ENCODE results near the gene UBXN1. TPM values are rescaled to one million over a fixed set of nuclear protein-coding genes. Genes with fewer than 3 reads are reported as not detected.

Gene UBXN1
- total RNA-seq, 1 experiment from 2014 or later, result 135 TPM

DNA sequence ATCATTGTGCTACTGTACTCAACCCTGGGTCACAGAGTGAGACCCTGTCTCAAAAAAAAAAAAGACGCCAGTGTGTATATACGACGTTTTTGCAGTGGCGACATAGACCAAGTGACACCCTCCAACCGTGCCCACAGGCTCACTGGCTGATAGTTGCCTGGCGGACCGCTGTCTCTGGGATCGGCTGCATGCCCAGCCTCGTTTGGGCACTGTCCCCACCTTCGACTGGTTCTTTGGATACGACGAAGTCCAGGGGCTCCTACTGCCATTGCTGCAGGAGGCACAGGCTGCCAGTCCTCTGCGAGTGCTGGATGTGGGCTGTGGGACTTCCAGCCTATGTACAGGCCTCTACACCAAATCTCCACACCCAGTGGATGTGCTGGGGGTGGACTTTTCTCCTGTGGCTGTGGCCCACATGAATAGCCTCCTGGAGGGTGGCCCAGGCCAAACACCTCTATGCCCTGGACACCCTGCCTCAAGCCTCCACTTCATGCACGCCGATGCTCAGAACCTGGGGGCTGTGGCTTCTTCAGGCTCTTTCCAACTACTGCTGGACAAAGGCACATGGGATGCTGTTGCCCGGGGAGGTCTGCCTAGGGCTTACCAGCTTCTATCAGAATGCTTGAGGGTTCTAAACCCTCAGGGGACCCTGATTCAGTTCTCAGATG lies 12.5 kb downstream of the UBXN1 start (continued):
- 0 out of 2 replicates have a peak, but pooled peaks have one; percentile 55 for TF ChIP-seq ZNF532 (CRISPR knock-in tag; IDR thresholded peaks at IDR 0.05; ENCODE audit: borderline replicate concordance)
- peak; percentile 56; the same call in 1 of the 2 replicates for TF ChIP-seq ZNF425 (CRISPR knock-in tag; conservative IDR thresholded peaks at IDR 0.05)
- TF ChIP-seq E2F1 (CRISPR knock-in tag; IDR thresholded peaks at IDR 0.05), result no peak
- TF ChIP-seq, protein P1, sequence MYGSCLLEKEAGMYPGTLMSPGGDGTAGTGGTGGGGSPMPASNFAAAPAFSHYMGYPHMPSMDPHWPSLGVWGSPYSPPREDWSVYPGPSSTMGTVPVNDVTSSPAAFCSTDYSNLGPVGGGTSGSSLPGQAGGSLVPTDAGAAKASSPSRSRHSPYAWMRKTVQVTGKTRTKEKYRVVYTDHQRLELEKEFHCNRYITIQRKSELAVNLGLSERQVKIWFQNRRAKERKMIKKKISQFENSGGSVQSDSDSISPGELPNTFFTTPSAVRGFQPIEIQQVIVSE (CRISPR knock-in tag; IDR thresholded peaks at IDR 0.05; ENCODE audit: borderline replicate concordance), result no peak
- no peak for TF ChIP-seq ZNF263 (CRISPR knock-in tag; IDR thresholded peaks at IDR 0.05; ENCODE audit: low read depth)
- TF ChIP-seq, protein P2, sequence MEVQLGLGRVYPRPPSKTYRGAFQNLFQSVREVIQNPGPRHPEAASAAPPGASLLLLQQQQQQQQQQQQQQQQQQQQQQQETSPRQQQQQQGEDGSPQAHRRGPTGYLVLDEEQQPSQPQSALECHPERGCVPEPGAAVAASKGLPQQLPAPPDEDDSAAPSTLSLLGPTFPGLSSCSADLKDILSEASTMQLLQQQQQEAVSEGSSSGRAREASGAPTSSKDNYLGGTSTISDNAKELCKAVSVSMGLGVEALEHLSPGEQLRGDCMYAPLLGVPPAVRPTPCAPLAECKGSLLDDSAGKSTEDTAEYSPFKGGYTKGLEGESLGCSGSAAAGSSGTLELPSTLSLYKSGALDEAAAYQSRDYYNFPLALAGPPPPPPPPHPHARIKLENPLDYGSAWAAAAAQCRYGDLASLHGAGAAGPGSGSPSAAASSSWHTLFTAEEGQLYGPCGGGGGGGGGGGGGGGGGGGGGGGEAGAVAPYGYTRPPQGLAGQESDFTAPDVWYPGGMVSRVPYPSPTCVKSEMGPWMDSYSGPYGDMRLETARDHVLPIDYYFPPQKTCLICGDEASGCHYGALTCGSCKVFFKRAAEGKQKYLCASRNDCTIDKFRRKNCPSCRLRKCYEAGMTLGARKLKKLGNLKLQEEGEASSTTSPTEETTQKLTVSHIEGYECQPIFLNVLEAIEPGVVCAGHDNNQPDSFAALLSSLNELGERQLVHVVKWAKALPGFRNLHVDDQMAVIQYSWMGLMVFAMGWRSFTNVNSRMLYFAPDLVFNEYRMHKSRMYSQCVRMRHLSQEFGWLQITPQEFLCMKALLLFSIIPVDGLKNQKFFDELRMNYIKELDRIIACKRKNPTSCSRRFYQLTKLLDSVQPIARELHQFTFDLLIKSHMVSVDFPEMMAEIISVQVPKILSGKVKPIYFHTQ (CRISPR knock-in tag; IDR thresholded peaks at IDR 0.05), result no peak; the same call in none of the 2 replicates
- no peak for TF ChIP-seq CREM (CRISPR knock-in tag; IDR thresholded peaks at IDR 0.05)
- TF ChIP-seq E2F5 (CRISPR knock-in tag; IDR thresholded peaks at IDR 0.05), result no peak
- 0 out of 2 replicates have a peak, but pooled peaks have one; percentile 45 for TF ChIP-seq FOXJ3 (CRISPR knock-in tag; IDR thresholded peaks at IDR 0.05; ENCODE audit: borderline replicate concordance)
- TF ChIP-seq TP53 (CRISPR knock-in tag; IDR thresholded peaks at IDR 0.05), result no peak
- TF ChIP-seq, protein P3, sequence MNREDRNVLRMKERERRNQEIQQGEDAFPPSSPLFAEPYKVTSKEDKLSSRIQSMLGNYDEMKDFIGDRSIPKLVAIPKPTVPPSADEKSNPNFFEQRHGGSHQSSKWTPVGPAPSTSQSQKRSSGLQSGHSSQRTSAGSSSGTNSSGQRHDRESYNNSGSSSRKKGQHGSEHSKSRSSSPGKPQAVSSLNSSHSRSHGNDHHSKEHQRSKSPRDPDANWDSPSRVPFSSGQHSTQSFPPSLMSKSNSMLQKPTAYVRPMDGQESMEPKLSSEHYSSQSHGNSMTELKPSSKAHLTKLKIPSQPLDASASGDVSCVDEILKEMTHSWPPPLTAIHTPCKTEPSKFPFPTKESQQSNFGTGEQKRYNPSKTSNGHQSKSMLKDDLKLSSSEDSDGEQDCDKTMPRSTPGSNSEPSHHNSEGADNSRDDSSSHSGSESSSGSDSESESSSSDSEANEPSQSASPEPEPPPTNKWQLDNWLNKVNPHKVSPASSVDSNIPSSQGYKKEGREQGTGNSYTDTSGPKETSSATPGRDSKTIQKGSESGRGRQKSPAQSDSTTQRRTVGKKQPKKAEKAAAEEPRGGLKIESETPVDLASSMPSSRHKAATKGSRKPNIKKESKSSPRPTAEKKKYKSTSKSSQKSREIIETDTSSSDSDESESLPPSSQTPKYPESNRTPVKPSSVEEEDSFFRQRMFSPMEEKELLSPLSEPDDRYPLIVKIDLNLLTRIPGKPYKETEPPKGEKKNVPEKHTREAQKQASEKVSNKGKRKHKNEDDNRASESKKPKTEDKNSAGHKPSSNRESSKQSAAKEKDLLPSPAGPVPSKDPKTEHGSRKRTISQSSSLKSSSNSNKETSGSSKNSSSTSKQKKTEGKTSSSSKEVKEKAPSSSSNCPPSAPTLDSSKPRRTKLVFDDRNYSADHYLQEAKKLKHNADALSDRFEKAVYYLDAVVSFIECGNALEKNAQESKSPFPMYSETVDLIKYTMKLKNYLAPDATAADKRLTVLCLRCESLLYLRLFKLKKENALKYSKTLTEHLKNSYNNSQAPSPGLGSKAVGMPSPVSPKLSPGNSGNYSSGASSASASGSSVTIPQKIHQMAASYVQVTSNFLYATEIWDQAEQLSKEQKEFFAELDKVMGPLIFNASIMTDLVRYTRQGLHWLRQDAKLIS (CRISPR knock-in tag; IDR thresholded peaks at IDR 0.05; ENCODE audit: borderline replicate concordance), result no peak
- no peak for TF ChIP-seq TEAD1 (CRISPR knock-in tag; IDR thresholded peaks at IDR 0.05)
- peak; percentile 85; the same call in 1 of the 2 replicates for TF ChIP-seq EMX1 (CRISPR knock-in tag; IDR thresholded peaks at IDR 0.05)
- TF ChIP-seq PRRX2 (CRISPR knock-in tag; IDR thresholded peaks at IDR 0.05), result peak; percentile 56
- TF ChIP-seq ZNF232 (CRISPR knock-in tag; IDR thresholded peaks at IDR 0.05), result no peak
- peak; percentile 19 for TF ChIP-seq NFATC4 (CRISPR knock-in tag; IDR thresholded peaks at IDR 0.05)
- no peak for TF ChIP-seq ETV6 (CRISPR knock-in tag; IDR thresholded peaks at IDR 0.05)
